Mesothelial cell of epicardium (in vitro differentiated cells): ENCODE measurements around the gene ULK4. TPM values are rescaled to one million over a fixed set of nuclear protein-coding genes. Genes with fewer than 3 reads are reported as not detected.

ENCODE experiments used
- DNase-seq, 2 experiments: peaks; one replicate each; pipeline ENCODE4 v3.0.0; 2021; ENCODE audit warnings: low spot score in 2 of 2; ENCODE audit not compliant: unreplicated experiment in 2 of 2
- H3K27ac Mint-ChIP-seq: 2 replicates; pipeline ENCODE4 v1.8.0; 2021; ENCODE audit warnings: mixed read lengths
- H3K27me3 Mint-ChIP-seq: 2 replicates; pipeline ENCODE4 v1.8.0; 2021; ENCODE audit warnings: low read depth, mixed read lengths
- H3K36me3 Mint-ChIP-seq: 2 replicates; pipeline ENCODE4 v1.8.0; 2021; ENCODE audit warnings: mixed read lengths
- H3K4me1 Mint-ChIP-seq: 2 replicates; pipeline ENCODE4 v1.8.0; 2021; ENCODE audit warnings: mixed read lengths
- H3K4me3 Mint-ChIP-seq: 2 replicates; pipeline ENCODE4 v1.8.0; 2021; ENCODE audit warnings: mild to moderate bottlenecking, moderate library complexity, mixed read lengths
- H3K9me3 Mint-ChIP-seq: 2 replicates; pipeline ENCODE4 v1.8.0; 2021; ENCODE audit warnings: mixed read lengths
- CTCF ChIP-seq: fragments of 200-600 bp; sonication (generic); IDR thresholded peaks from one replicate; pipeline ENCODE4 v1.5.0; 2021; ENCODE audit warnings: antibody characterized with exemption; ENCODE audit not compliant: unreplicated experiment
- total RNA-seq: library from RNA; stranded (reverse); gene quantifications from 3 replicates; pipeline ENCODE4 v1.2.1, GENCODE V29; 2021

ULK4 gene
- total RNA-seq, 1 donor from 2014 or later = 10.7 TPM

GRCh38 chr3:41239587-41239986 lies 722.3 kb downstream of the ULK4 start:
- Mint-ChIP-seq H3K9me3 (no peaks in the 10 kb centered on the region), H3K27me3 (no peaks in the 10 kb centered on the region), H3K36me3 (peaks cover 43% of the 10 kb centered on the region), H3K27ac (peak overlapping the region; percentile 48), H3K4me3 (no peak overlapping the region), H3K4me1 (peaks cover 26% of the 10 kb centered on the region)
- no peak for DNase-seq
- no peak for TF ChIP-seq CTCF

- Mint-ChIP-seq H3K4me1 (peaks cover 26% of the 10 kb centered on the region), H3K27ac (peak overlapping the region; percentile 40), H3K27me3 (no peaks in the 10 kb centered on the region), H3K4me3 (no peak overlapping the region), H3K9me3 (no peaks in the 10 kb centered on the region), H3K36me3 (peaks cover 56% of the 10 kb centered on the region)
- no peak for DNase-seq
- no peak for TF ChIP-seq CTCF
Measured at GRCh38 chr3:41237907-41238306, 724.0 kb downstream of the ULK4 start.

DNA sequence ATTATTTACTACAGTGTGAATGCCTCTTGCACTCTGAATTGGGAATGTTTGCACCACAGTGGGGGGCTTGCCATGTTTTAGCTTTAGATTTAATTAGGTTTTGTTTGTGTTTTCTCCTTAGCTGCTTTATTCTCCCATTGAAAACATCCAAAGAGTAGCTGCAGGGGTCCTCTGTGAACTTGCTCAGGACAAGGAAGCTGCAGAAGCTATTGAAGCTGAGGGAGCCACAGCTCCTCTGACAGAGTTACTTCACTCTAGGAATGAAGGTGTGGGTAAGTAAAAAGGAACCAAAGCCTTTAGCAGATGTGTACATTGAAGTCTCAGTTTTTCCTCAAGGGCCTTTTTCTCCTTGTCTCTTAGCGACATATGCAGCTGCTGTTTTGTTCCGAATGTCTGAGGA lies 725.7 kb downstream of the ULK4 start:
- DNase-seq = no peak
- H3K4me3 Mint-ChIP-seq = no peak overlapping the region

GRCh38 chr3:41234823-41235721 lies 726.8 kb downstream of the ULK4 start:
- no peak for DNase-seq

More for the DNA sequence above, 725.7 kb downstream of the ULK4 start:
- peaks cover 64% of the 10 kb centered on the region for H3K36me3 Mint-ChIP-seq
- TF ChIP-seq CTCF = no peak
- no peaks in the 10 kb centered on the region for H3K27me3 Mint-ChIP-seq
- H3K9me3 Mint-ChIP-seq = no peaks in the 10 kb centered on the region
- peaks cover 16% of the 10 kb centered on the region for H3K4me1 Mint-ChIP-seq
- peak overlapping the region; percentile 14 for H3K27ac Mint-ChIP-seq

GRCh38 chr3:41224120-41224806 lies 737.6 kb downstream of the ULK4 start:
- DNase-seq = no peak
- H3K9me3 Mint-ChIP-seq = peaks cover 10% of the 10 kb centered on the region
- H3K27ac Mint-ChIP-seq = peak overlapping the region; percentile 75
- no peak for TF ChIP-seq CTCF
- peaks cover 37% of the 10 kb centered on the region for H3K36me3 Mint-ChIP-seq
- no peak overlapping the region for H3K4me3 Mint-ChIP-seq
- H3K27me3 Mint-ChIP-seq = no peaks in the 10 kb centered on the region
- H3K4me1 Mint-ChIP-seq = peaks cover 27% of the 10 kb centered on the region

More at GRCh38 chr3:41234823-41235721, 726.8 kb downstream of the ULK4 start:
- H3K36me3 Mint-ChIP-seq = peaks cover 67% of the 10 kb centered on the region
- H3K4me1 Mint-ChIP-seq = peaks cover 9% of the 10 kb centered on the region
- no peaks in the 10 kb centered on the region for H3K9me3 Mint-ChIP-seq
- H3K27me3 Mint-ChIP-seq = no peaks in the 10 kb centered on the region
- no peak overlapping the region for H3K4me3 Mint-ChIP-seq
- H3K27ac Mint-ChIP-seq = peak overlapping the region; percentile 35
- TF ChIP-seq CTCF = no peak
